ENCODE results near the gene ZBTB44.
"Not testable (repeated sequence)": the region's sequence is repeated elsewhere in the genome, so short reads cannot be mapped to it uniquely, and the experiment has no call there.

ZBTB44 gene

DNA sequence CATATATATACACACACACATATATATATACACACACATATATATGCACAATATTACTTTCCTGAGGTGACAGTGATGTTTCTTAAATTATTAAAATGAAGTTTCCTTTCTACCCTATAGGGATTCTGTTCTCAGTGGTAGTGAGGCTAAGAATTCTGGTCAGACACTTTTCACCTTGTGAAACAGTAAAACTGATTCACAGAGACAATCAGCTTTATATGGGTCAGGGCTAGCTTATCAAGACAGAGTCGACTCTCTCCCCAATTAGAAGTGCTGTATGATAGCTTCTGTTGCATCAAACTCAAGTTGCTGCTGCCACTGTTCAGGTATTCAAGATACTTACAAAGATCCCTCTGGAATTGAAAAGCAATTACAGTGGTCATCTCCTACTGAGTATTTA is 68.4 kb downstream of the ZBTB44 start:
- DNase-seq = no peak

DNA sequence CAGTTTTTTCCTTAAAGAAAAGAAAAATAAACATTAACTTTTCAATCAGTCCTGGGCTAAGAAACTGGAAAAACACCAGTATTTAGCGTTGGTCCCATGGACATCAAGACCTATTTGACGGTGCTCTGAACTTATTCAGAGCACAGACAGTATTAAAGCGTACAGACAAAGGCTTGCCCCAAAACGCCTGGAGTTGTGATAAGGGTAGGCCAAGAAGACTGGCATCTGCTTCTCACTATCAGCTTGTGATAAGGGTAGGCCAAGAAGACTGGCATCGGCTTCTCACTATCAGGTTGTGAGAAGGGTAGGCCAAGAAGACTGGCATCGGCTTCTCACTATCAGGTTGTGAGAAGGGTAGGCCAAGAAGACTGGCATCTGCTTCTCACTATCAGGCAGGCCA is 69.3 kb downstream of the ZBTB44 start:
- not testable (repeated sequence) for DNase-seq

DNA sequence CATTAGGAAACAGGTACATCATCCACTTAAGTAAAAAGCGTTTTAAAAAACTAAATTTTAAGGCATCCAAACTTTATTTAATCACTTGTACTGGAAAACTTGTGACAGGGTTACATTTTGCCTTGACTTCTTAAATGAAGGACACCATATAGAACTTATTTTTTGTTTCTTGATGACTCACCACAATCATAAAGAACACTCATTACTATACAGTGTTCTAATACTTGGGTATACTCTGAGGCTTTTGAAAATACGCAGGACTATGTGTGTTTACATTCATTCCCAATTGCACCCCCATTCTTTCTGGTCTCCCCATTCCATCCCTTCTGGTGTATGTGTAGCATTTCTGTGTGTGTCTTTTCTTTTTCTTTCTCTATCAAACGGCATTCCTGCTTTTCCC is 69.9 kb downstream of the ZBTB44 start:
- no peak for DNase-seq

DNA sequence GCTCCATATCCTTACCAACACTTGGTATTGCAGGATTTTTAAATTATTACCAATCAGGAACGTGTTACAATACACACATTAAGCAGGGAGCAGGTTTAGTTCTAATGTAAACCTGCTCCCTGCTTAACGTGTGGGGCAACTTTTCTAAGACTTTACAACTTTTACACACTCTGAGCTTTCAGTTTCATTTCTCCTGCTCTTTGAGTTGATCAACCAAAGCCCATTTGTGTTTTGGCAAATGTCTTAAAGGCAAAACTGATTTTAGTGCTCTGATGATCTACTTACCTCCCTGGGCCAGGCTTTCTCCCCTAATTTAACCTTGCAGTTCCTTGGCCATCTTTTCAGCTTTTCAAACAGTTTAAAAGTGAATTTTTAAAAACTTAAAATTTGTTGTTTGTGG is 70.9 kb downstream of the ZBTB44 start:
- no peak for DNase-seq

DNA sequence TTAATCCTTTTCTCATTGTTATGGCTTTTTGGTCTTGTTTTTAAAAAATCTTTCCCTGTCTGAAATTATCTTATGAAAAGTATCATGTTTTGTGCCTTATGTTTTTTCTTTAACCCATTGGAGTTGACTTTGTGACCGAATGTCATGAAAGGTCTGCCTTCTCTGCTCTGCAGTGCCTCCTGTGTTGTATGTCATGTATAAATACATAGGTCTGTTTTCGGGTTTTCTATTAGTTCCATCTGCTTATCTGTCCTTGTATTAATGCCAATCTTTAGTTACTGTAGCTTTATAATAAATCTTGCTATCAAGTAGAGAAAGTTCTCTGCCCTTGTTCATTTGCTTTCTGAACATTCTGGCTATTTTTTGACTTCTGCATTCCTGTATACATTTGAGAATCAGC is 73.0 kb downstream of the ZBTB44 start:
- peak in 1 of 2 experiments; percentile 15 for DNase-seq

DNA sequence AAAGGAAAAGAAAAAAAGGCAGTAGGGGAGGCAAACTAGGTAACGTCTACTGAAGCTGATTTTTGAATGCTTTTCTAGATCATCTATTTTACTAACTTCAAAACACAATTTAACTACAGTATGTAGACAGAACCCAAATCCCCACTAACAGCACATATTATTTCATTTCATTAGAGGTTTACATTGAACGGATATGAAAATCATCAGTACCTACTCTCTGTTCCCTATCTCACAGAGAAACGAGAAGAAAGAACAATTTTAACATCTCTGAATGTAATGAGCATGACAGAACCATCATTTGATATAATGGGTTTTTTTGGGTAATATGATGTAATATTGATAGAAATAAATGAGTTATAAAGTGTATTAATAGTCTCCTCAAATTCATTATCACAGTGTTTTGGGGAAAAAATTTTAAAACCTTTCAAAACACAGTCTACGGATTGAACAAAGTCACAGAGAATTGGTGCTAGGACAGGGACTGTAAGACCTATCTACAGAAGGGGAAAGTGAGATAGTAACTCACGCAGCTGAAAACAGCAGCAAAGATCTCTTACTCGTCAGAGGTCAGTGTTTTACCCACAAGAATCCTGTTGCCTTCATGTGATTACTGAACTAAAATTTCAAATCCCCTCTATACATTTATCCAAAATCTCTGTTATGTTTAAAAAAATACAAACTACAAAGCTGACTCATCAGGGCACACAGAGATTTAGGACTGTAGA is 77.3 kb downstream of the ZBTB44 start:
- DNase-seq = no peak

DNA sequence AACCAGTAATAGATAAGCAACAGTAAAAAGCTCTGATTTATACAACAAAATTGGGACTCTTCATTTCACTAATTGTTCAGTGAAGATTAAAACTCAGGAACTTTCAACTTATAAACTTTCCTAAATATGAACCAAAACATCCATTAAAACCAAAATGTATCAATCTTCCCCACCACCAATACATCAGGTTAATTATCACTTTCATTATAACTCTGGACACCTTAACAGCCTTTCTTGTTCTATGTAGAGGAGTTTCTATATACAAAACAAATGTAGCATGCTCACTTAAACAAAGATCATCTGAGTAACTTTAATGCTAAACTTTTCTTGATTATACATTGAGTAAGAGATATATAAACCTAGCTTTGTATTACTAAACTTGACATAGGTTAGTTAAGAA is 80.4 kb downstream of the ZBTB44 start:
- no peak for DNase-seq

DNA sequence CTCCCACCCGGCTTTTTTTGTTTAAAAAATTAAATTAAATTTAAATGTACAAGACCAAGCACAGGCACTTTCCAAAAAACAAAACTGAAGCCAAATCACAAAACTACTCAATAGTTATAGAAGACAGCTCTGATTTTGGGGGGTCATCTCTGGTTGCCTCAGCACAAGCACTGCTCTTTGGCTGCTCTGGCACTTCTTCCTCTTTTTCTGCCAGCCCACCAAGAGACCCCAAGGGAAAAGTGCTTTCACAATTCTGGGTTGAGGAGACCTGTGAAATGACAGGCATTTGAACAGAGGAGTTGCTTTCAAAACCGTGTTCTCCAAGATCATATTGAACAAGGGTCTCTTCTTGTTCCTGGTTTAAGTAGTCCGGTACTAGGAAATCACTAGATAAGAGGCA is 80.8 kb downstream of the ZBTB44 start:
- DNase-seq = not testable (repeated sequence)

DNA sequence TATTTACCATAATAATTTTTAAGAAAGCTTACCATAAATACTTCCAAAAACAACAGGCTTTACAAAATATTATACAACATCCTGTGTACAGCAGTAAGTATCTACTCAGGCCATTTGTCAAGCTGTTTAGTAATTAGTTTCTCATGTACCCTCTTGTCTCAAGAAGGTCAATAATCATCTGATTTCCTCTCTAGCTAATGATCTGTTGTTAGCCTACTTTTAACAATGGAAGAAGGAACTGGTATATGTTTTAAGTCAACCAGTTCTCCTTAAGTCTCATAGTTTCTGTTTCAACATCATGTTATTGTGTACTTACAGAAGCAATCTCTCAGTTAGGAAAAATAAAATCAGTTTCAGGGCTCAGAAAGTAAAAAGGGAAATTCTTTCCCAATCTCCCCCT is 81.2 kb downstream of the ZBTB44 start:
- not testable (repeated sequence) for DNase-seq

DNA sequence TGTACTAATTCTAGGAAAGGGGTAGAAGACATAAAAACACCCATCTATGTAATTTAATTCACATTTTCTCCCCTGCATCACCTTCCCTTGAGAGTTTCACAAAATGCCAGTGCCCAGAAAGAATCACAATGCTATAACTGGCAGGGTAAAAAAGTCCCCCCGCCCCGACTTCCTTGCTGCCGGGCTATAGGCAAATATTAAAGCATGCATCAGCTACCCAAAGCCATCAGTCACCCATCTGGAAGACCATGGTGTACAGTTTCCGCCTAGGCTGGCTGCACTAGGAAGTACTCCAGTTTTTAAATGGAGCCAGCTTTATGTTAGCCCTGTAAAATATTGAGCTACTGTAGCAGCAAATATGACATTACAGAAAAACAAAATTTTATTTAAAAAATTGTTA is 87.3 kb downstream of the ZBTB44 start:
- no peak for DNase-seq

DNA sequence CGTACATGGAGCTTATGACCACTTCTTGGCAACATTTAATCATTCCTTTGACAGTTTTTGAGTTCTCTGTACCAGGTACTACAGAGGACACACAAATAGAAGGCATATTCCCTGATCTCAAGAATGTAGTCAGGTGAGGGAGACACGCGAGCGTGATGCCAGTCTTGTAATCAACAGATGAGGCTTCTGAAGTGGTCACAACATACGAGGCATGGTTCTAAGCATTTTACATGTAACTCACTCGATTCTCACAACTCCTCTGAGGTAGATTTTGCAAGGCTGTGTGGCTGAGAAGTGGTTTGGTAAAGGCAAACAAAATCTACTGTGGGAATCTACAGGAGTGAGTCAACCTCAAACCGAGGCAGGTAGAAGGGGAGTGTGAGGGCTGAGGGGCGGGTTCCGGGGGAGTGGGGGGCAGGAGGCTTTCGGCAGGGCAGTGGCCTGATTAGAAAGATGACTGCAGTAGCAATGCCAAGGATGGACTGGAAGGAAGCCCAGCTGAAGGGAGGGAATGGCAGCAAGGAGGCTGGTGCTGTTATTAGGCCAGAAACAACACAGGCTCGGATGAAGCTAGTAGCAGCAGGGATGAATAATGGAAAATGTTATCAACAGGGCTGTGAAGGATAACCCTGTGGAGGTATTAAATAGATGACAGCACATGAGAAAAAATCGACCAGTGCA is 91.3 kb downstream of the ZBTB44 start:
- no peak for DNase-seq

DNA sequence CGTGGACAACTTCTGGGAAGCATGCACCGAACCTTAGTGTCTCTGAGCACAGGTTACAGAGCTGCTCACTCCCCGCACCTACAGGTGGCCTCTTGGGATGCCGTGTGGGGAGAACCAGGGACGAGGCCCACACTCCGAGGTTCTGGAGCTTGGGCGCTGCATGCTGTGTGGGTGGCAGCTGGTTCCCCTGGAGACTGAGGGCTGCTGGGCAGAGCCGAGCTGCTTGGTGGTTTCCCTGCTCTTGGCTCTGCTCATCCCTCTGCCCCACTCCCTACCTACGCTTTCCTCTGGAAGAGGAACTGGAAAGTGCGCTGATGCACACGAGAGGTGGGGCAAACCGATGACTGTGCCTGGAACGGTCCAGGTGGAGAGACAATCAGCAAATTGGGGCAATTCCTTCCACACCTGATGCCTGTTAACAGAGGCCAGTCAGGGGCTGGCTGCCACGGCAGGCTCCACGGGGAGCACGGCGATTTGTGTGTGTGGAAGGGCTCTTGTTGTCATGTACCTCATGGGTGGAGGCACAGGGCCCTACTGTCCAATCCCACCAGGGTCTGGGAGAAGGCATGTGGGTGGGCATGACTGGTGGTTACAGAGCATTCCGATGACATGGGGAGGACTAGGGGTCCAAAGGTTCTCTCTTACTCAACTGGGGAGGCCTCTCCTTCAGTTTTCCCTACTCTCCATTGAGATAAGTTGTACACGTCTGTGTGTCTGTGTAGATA is 94.2 kb downstream of the ZBTB44 start:
- DNase-seq = no peak

DNA sequence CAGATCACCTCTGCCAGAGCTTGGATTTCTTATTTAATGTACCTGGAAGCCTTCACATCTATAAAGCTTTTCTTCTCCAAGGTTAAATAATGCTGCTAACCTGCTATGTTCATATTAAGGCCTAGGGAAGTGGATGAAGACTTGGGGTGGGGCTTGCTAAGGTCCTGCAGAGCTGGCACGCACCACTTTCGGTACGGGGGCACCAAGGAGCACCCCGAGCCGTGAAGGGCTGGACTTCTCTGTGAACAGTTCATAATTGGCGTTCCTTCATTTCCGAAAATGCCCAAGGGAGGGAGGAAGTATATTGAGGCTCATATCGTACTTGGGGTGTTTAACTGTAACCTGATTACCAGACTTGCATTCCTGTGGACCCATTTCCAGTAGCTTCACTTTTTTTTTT is 95.6 kb downstream of the ZBTB44 start:
- no peak for DNase-seq

DNA sequence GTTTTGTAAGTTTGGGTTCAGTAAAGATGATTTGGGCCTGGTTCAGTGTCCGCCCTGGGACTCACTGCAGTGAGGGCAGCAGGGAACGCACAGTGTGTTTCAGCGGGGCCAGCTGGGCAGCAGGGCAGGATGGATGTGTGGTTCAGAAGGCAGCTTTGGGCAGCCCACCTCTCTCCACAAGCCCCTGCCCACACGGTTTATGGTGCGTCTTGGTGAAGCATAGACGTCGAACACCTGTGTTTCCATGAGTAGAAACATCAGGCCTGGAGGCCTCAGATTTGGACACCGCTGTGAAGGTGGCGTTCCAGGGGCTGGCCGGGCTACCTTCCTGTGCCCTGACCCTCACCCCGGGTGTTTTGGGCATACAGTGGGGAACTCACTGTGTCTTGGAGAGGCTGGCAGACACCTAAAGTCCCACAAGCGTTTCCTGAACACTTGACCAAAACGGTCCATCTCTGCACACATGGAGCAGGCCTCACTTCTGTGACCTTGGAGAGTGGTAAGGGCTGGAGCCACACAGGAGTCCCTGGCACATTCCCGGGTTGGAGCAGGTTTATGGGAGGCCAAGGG is 96.1 kb downstream of the ZBTB44 start:
- DNase-seq = no peak

DNA sequence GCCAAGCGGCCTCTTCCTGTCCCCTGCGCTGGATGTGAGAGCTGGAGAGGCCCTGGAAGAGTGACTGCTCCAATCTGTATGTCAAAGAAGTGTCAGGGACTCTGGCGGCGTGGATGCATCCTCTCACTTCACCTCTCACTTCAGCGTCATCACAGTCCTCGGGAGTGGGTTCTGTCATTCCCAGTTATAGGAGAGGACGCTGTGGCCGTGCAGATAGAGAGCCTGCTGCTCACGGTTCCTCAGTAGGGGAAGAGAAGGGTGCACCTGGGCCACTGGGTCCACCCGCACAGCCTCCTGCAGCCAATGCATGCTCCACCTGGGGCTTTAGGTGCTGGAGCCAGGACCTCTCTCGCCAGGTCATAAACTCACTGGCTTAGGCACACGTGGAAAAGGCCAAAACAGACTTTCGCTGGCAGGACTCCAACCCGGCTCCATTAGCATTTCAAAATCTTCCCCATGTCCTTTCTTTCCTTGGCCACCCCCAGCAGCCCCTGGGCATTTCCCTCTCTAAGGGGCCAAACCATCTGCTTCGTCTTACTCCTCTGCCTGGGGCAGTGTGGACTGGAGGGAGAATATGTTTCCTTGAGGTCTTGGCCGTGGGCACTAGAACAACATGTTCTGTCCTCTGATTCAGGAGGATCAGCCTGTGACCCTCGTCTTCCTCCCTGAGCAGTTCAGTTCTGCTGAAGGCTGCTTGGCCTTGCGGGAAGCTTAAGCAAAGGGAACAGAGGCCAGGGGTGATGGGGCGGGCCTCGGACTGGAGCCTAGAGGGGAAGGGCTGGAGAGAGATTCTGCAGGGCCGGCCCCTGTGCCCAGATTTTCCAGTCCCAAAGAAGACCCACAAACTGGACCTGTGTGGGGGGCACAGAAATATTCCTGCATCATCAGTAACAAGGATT is 97.3 kb downstream of the ZBTB44 start:
- DNase-seq = no peak

DNA sequence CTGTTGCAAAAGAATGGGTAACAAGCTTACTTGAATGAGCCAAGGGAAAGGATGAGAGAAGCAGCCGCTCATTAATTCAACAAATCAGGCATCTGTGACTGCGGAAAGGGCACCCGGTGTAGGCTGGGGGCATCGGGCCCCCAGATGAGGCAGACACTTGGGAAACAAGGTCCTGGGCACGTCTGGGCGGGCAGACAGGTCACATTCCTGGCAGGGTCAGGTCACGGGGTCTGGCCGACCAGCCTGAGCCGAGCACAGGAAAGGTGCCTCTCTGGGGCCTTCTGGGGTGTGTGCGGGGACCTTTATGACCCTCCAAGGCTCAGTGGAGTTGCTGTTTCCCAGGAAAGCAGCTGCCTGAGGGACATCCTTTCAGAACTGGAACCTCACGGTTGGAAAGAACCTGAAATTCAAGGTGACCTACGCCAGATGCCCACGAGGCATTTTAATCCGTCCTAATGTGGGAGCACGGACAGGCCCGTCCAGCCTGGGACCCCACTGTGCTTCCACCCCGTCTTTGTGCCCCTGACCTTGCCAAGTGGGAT is 98.1 kb downstream of the ZBTB44 start:
- DNase-seq = no peak

DNA sequence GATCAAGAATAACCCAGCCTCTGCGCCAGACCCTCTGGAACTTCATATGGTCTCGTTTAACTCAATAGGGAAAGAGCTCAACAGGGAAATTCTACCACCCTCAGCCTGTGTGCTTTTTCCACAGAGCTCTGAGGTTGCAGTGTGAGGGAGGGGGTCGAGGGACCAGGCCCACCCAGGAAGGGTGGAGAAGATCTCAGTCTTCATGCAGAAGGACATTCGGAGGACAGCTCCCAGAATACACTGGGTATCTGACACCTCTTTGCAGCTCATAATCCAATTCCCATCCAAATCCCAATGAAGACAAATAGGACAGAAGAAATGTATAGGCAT is 98.5 kb downstream of the ZBTB44 start:
- DNase-seq = no peak

DNA sequence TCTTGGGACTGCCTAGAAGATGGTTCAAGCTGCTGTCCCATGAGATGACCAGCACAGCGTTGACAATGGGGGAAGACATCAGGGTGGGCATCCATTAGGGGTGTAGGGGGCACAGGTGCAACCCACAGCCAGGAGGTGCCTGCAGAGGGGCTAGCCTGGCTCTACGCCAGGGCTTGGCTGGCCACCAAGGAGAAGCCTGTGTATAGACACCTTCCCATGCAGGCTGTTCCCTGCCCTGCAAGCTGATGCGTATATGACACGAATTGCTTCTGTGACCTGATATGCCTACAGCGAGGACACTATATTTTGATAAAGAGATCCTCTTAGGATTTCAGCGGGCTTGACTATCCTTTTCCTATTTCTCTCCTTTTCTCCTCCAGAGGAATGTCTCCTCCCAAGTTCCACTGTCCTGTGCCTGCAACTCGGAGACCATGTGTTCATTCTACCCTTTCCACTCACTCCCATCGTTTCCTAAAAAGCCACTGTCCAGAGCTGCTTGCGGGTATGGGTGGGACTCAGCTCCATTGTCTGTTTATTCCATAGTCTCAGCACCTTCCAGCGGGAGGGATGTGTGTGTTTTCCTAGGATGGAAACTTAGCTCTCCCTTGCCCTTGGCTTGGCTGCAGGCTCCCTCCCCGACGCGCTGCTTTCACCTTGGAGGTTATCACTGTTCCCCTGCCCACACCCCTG is 99.0 kb downstream of the ZBTB44 start:
- DNase-seq = no peak

DNA sequence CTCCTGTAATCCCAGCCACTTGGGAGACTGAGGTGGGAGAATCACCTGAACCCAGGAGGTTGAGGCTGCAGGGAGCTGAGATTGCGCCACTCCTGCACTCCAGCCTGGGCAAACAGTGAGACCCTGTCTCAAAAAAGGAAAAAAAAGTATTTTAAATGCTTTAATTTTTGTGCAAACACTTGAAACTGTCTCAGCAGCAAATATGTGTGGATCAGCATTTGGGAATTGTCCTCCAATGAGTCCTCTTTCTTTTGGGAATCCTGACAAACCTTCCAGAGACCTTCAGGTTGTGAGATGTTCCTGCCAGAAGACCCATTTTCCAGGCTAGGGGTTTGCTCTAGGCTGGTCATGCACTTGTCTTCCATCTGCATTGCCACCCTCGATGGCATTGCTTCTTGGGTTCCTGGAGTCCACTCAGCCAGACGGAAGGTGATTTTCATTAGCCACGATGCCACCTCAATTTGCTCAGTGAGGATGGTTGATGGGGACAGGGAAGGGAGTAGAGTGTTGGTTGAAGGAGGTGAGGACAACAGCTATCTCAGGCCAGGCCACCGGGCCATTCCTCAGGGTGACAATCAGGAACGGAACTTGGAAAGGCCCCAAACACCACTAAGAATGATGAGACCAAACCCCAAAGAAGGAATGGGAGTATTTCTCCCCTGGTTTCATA is 99.7 kb downstream of the ZBTB44 start:
- DNase-seq = no peak

DNA sequence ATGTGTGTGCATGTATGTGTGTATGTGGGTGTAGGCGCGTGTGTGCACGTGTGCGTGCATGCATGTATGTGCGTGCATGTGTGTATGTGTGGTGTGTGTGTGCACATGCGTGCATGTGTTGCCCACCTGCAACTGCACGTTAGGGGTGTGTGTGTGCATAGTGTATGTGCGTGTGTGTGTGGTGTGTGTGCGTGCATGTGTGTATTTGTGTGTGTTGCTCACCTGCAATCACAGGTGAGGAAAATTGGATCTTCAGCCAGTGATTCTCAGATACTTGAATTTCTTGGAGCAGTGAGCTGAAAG is 100.8 kb downstream of the ZBTB44 start:
- no peak for DNase-seq

DNA sequence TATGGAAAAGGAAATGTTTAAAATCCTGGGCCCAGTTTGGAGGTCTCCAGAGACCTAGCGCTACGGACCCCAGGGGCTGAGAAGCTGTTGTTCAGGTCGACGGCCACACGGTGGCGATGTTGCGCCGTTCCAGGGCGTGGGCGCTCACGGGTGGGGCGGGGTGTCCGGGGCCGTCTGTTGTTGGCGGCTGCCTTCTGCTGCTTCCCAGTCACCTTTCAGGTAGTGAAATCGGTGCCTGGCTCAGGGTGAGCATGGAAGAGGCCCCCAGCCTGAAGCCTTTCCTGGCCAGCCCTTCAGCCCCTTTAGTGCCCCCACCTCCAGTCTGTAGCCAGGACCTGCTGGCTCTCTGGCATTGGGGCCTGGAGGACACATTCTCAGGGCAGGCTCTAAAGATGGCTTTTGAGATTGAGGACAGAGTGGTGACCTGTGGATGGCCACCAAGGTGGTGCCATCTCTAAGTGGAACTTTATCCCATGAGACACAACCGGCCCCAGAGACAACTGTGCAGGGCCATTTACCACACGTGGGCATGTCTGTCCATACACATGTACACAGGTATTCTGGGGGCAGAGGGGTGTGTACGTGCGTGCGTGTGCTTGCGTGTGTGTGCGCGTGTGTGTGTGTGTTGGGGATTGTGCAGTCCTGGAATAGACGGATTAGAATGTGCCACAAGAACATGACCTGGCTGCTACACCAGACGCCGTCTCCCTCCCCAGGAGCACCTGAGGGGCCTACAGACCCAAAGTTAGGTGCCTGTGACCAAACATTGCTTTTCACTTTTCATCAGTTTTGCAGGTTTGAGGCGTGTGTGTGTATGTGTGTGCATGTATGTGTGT is 101.4 kb downstream of the ZBTB44 start:
- DNase-seq = peak; percentile 26 to 46
